Measurements from ENCODE around the gene EEIG1. TPM values are rescaled to one million over a fixed set of nuclear protein-coding genes. Genes with fewer than 3 reads are reported as not detected.
A peak's percentile ranks its signal among the peaks of the same experiment; 100 is the strongest.

Gene EEIG1
- total RNA-seq, 1 donor from 2014 or later: 61.1 TPM

- H3K4me3 Mint-ChIP-seq: peak overlapping the region; percentile 94
- peaks cover 35% of the 10 kb centered on the region for H3K4me1 Mint-ChIP-seq (ENCODE audit: unreplicated experiment)
- H3K27ac Mint-ChIP-seq: peak overlapping the region; percentile 90
- TF ChIP-seq CTCF (conservative IDR thresholded peaks at IDR 0.05): no peak
- no peaks in the 10 kb centered on the region for H3K9me3 Mint-ChIP-seq
- no peak for DNase-seq (ENCODE audit: extremely low spot score, unreplicated experiment)
- H3K36me3 Mint-ChIP-seq: peaks cover 9% of the 10 kb centered on the region
- H3K27me3 Mint-ChIP-seq: no peaks in the 10 kb centered on the region
These were observed 45.0 kb downstream of the EEIG1 start for GRCh38 chr9:127935765-127936221.

- Mint-ChIP-seq H3K27me3 (peaks cover 3% of the 10 kb centered on the region), H3K4me1 (ENCODE audit: unreplicated experiment) (peaks cover 38% of the 10 kb centered on the region), H3K9me3 (no peaks in the 10 kb centered on the region), H3K4me3 (peak overlapping the region; percentile 72), H3K36me3 (peaks cover 9% of the 10 kb centered on the region), H3K27ac (no peak overlapping the region)
- no peak for DNase-seq (ENCODE audit: extremely low spot score, unreplicated experiment)
- no peak for TF ChIP-seq CTCF (conservative IDR thresholded peaks at IDR 0.05)
These were observed 45.8 kb downstream of the EEIG1 start for GRCh38 chr9:127934986-127935385.

- H3K4me3 Mint-ChIP-seq: peak overlapping the region; percentile 68
- H3K27me3 Mint-ChIP-seq: peaks cover 10% of the 10 kb centered on the region
- H3K27ac Mint-ChIP-seq: peak overlapping the region; percentile 63
- TF ChIP-seq CTCF (conservative IDR thresholded peaks at IDR 0.05): no peak
- no peaks in the 10 kb centered on the region for H3K9me3 Mint-ChIP-seq
- peaks cover 40% of the 10 kb centered on the region for H3K4me1 Mint-ChIP-seq (ENCODE audit: unreplicated experiment)
- DNase-seq (ENCODE audit: extremely low spot score, unreplicated experiment): no peak
- peaks cover 9% of the 10 kb centered on the region for H3K36me3 Mint-ChIP-seq
These were observed 46.5 kb downstream of the EEIG1 start for GRCh38 chr9:127934248-127934647.

GRCh38 chr9:127931092-127931881 lies 49.5 kb downstream of the EEIG1 start:
- H3K27me3 Mint-ChIP-seq: peaks cover 29% of the 10 kb centered on the region
- H3K9me3 Mint-ChIP-seq: no peaks in the 10 kb centered on the region
- DNase-seq (ENCODE audit: extremely low spot score, unreplicated experiment): no peak
- H3K36me3 Mint-ChIP-seq: peaks cover 9% of the 10 kb centered on the region
- peak overlapping the region; percentile 88 for H3K27ac Mint-ChIP-seq
- TF ChIP-seq CTCF (conservative IDR thresholded peaks at IDR 0.05): no peak
- H3K4me1 Mint-ChIP-seq (ENCODE audit: unreplicated experiment): peaks cover 25% of the 10 kb centered on the region
- H3K4me3 Mint-ChIP-seq: peak overlapping the region; percentile 79

Other genes with a start within 250 kb of the EEIG1 start
- 21.5 and 21.9 TPM in 2 replicates for gene TOR2A, start 245.7 kb downstream of the EEIG1 start, total RNA-seq (ENCODE audit: low replicate concordance)
- gene SH2D3C, start 202.3 kb downstream of the EEIG1 start, total RNA-seq (ENCODE audit: low replicate concordance): 1.6 and 7.1 TPM in 2 replicates
- 65.8 and 77.3 TPM in 2 replicates for gene CDK9, start 195.0 kb downstream of the EEIG1 start, total RNA-seq (ENCODE audit: low replicate concordance)
- gene FPGS, start 178.1 kb downstream of the EEIG1 start, total RNA-seq (ENCODE audit: low replicate concordance): 18.7 and 42.4 TPM in 2 replicates
- 0.86 and 1.6 TPM in 2 replicates for gene ENG, start 126.3 kb downstream of the EEIG1 start, total RNA-seq (ENCODE audit: low replicate concordance)
- 35.2 and 59.8 TPM in 2 replicates for gene AK1, start 103.3 kb downstream of the EEIG1 start, total RNA-seq (ENCODE audit: low replicate concordance)
- 19.8 and 32.6 TPM in 2 replicates for gene ST6GALNAC6, start 81.4 kb downstream of the EEIG1 start, total RNA-seq (ENCODE audit: low replicate concordance)
- gene ST6GALNAC4, start 63.9 kb downstream of the EEIG1 start, total RNA-seq (ENCODE audit: low replicate concordance): 11.9 and 17.5 TPM in 2 replicates
- gene PIP5KL1, start 50.2 kb downstream of the EEIG1 start, total RNA-seq (ENCODE audit: low replicate concordance): 5.8 and 9.4 TPM in 2 replicates
- gene DPM2, start 43.1 kb downstream of the EEIG1 start, total RNA-seq (ENCODE audit: low replicate concordance): 41.6 and 56.3 TPM in 2 replicates
- gene NAIF1, start 86.3 kb upstream of the EEIG1 start, total RNA-seq (ENCODE audit: low replicate concordance): 6.7 and 10.3 TPM in 2 replicates
- 19.1 and 39.0 TPM in 2 replicates for gene SLC25A25, start 87.2 kb upstream of the EEIG1 start, total RNA-seq (ENCODE audit: low replicate concordance)
- gene PTGES2, start 146.7 kb upstream of the EEIG1 start, total RNA-seq (ENCODE audit: low replicate concordance): 67.2 and 85.0 TPM in 2 replicates
- gene LCN2, start 168.5 kb upstream of the EEIG1 start, total RNA-seq (ENCODE audit: low replicate concordance): 10.7 and 12.4 TPM in 2 replicates
- 108 and 150 TPM in 2 replicates for gene BBLN, start 179.3 kb upstream of the EEIG1 start, total RNA-seq (ENCODE audit: low replicate concordance)
- 141 and 186 TPM in 2 replicates for gene CIZ1, start 210.6 kb upstream of the EEIG1 start, total RNA-seq (ENCODE audit: low replicate concordance)
- 16.3 and 112 TPM in 2 replicates for gene DNM1, start 222.4 kb upstream of the EEIG1 start, total RNA-seq (ENCODE audit: low replicate concordance)

Data from type B pancreatic cell (in vitro differentiated cells).